Lower leg skin (tissue), 3 donors: Measurements from ENCODE around the gene ZBTB18.

Experiments
- CTCF ChIP-seq, 3 donors: fragments of 450-650 bp; IDR thresholded peaks; one replicate each; pipeline ENCODE4 v1.5.1; 2016; ENCODE audit warnings: antibody characterized with exemption in 3 of 3, mild to moderate bottlenecking in 3 of 3, moderate library complexity in 2 of 3
- POLR2A ChIP-seq, 2 donors: fragments of 450-650 bp; IDR thresholded peaks; one replicate each; pipeline ENCODE4 v1.6.1; 2016 to 2017; ENCODE audit warnings: antibody characterized with exemption in 2 of 2, mild to moderate bottlenecking in 1 of 2, moderate library complexity in 1 of 2

- TF ChIP-seq CTCF (IDR thresholded peaks at IDR 0.05) (no peak), POLR2A (IDR thresholded peaks at IDR 0.05) (no peak)
These were observed at the start of gene ZBTB18 for GRCh38 chr1:244050835-244051444.
